OCI-LY7 (cell line): ENCODE measurements around the gene IMPDH1.

Source experiments
- CTCF ChIP-seq: fragments of 200-600 bp; sonication (generic); conservative IDR thresholded peaks from 2 replicates; pipeline ENCODE4 v1.5.1; 2014; ENCODE audit warnings: mild to moderate bottlenecking, antibody characterized with exemption, low read length, moderate library complexity, mixed read lengths
- EZH2phosphoT487 ChIP-seq: fragments of 200-600 bp; sonication (generic); IDR thresholded peaks from 2 replicates; pipeline ENCODE4 v1.6.1; 2018; ENCODE audit warnings: low read depth, borderline replicate concordance, mild to moderate bottlenecking, mixed run types, antibody characterized with exemption, low read length, moderate library complexity, mixed read lengths

- TF ChIP-seq CTCF (no peak), EZH2phosphoT487 (no peak)
Measured at GRCh38 chr7:128434413-128435326, 24.9 kb upstream of the IMPDH1 start.
